WTC11 (cell line): Measurements from ENCODE around the gene PCID2. TPM values are rescaled to one million over a fixed set of nuclear protein-coding genes. Genes with fewer than 3 reads are reported as not detected.

Experiments
- ATAC-seq: fragments of 200-7000 bp; cut with Tn5 transposase; 2 replicates; pipeline ENCODE4 v1.10.0; 2021; ENCODE audit warnings: mild to moderate bottlenecking, moderate library complexity
- CTCF ChIA-PET: fragments of 300-600 bp; sonication (Branson Sonifier 250); formaldehyde crosslinking; loops from one replicate; lab custom pipeline; 2021; ENCODE audit warnings: antibody characterized with exemption; lab: Charles Lee
- POLR2A ChIA-PET: fragments of 350-600 bp; sonication (Branson Sonifier 250); formaldehyde crosslinking; loops from one replicate; lab custom pipeline; 2021; ENCODE audit warnings: antibody characterized with exemption; lab: Charles Lee
- DNase-seq: peaks from one replicate; pipeline ENCODE4 v3.0.0; 2021; ENCODE audit warnings: low spot score
- H3K27ac Mint-ChIP-seq: 2 replicates; pipeline ENCODE4 v1.8.0; 2021; ENCODE audit warnings: mixed read lengths
- H3K27me3 Mint-ChIP-seq: 2 replicates; pipeline ENCODE4 v1.8.0; 2021; ENCODE audit warnings: low read depth, mild to moderate bottlenecking, moderate library complexity, mixed read lengths
- H3K36me3 Mint-ChIP-seq: 2 replicates; pipeline ENCODE4 v1.8.0; 2021; ENCODE audit warnings: mixed read lengths
- H3K4me1 Mint-ChIP-seq: 2 replicates; pipeline ENCODE4 v1.8.0; 2022; ENCODE audit warnings: mixed read lengths
- H3K4me3 Mint-ChIP-seq: 2 replicates; pipeline ENCODE4 v1.8.0; 2021; ENCODE audit warnings: mild to moderate bottlenecking, moderate library complexity, mixed read lengths
- H3K9me3 Mint-ChIP-seq: 2 replicates; pipeline ENCODE4 v1.8.0; 2021; ENCODE audit warnings: mixed read lengths
- CDX4 ChIP-seq: fragments of 250-450 bp; sonication (Bioruptor Pico); IDR thresholded peaks from 2 replicates; pipeline ENCODE4 v1.9.0; 2021; ENCODE audit warnings: moderate library complexity, mild to moderate bottlenecking, inconsistent platforms, borderline replicate concordance
- FOXJ3 ChIP-seq: sonication (generic); formaldehyde crosslinking; IDR thresholded peaks from 2 replicates; pipeline ENCODE4 v1.9.0; 2021; ENCODE audit warnings: missing genetic modification reagents, mild to moderate bottlenecking, borderline replicate concordance
- FOXP1 ChIP-seq: sonication (generic); formaldehyde crosslinking; IDR thresholded peaks from 2 replicates; pipeline ENCODE4 v1.8.0; 2022; ENCODE audit warnings: missing genetic modification reagents, mild to moderate bottlenecking, moderate library complexity, borderline replicate concordance
- KAT7 ChIP-seq: sonication (generic); formaldehyde crosslinking; IDR thresholded peaks from 2 replicates; pipeline ENCODE4 v1.8.1; 2023; ENCODE audit warnings: missing genetic modification reagents, mild to moderate bottlenecking, borderline replicate concordance
- MLX ChIP-seq: sonication (generic); formaldehyde crosslinking; IDR thresholded peaks from 2 replicates; pipeline ENCODE4 v1.8.1; 2023; ENCODE audit warnings: mild to moderate bottlenecking, missing genetic modification reagents, moderate library complexity
- NFYB ChIP-seq: sonication (generic); formaldehyde crosslinking; conservative IDR thresholded peaks from 2 replicates; pipeline ENCODE4 v1.8.0; 2022; ENCODE audit warnings: low read depth, missing genetic modification reagents
- PRDM15 ChIP-seq: sonication (generic); formaldehyde crosslinking; IDR thresholded peaks from 2 replicates; pipeline ENCODE4 v1.8.0; 2022; ENCODE audit warnings: missing genetic modification reagents
- SMAD4 ChIP-seq: sonication (generic); formaldehyde crosslinking; IDR thresholded peaks from 2 replicates; pipeline ENCODE4 v1.8.0; 2022; ENCODE audit warnings: mild to moderate bottlenecking, missing genetic modification reagents
- TCF7 ChIP-seq: sonication (generic); formaldehyde crosslinking; IDR thresholded peaks from 2 replicates; pipeline ENCODE4 v1.8.0; 2022; ENCODE audit warnings: mild to moderate bottlenecking, low read depth, missing genetic modification reagents, moderate library complexity
- USF2 ChIP-seq: sonication (generic); formaldehyde crosslinking; IDR thresholded peaks from 2 replicates; pipeline ENCODE4 v1.8.1; 2023; ENCODE audit warnings: mild to moderate bottlenecking, missing genetic modification reagents, moderate library complexity
- ZNF138 ChIP-seq: sonication (generic); formaldehyde crosslinking; conservative IDR thresholded peaks from 2 replicates; pipeline ENCODE4 v1.8.1; 2022; ENCODE audit warnings: mild to moderate bottlenecking, moderate library complexity, missing genetic modification reagents
- ZNF232 ChIP-seq: sonication (generic); formaldehyde crosslinking; IDR thresholded peaks from 2 replicates; pipeline ENCODE4 v1.8.0; 2022; ENCODE audit warnings: mild to moderate bottlenecking, missing genetic modification reagents
- ZNF281 ChIP-seq: sonication (generic); formaldehyde crosslinking; IDR thresholded peaks from 2 replicates; pipeline ENCODE4 v1.8.0; 2023; ENCODE audit warnings: mild to moderate bottlenecking, missing genetic modification reagents
- ZNF423 ChIP-seq: fragments of 250-450 bp; sonication (Bioruptor Pico); IDR thresholded peaks from 2 replicates; pipeline ENCODE4 v2.1.2; 2022; ENCODE audit warnings: mild to moderate bottlenecking, moderate library complexity
- total RNA-seq: library from RNA; stranded (reverse); gene quantifications from 3 replicates; pipeline ENCODE4 v1.2.3, GENCODE V29; 2021
- TF ChIP-seq, protein P1 (sequence below): fragments of 250-450 bp; sonication (Bioruptor Pico); IDR thresholded peaks from 2 replicates; pipeline ENCODE4 v1.8.0; 2021; ENCODE audit warnings: mild to moderate bottlenecking
- TF ChIP-seq, protein P2 (sequence below): sonication (generic); formaldehyde crosslinking; IDR thresholded peaks from 2 replicates; pipeline ENCODE4 v1.8.1; 2022; ENCODE audit warnings: mild to moderate bottlenecking, moderate library complexity, missing genetic modification reagents

The PCID2 gene
- total RNA-seq, 1 experiment from 2014 or later: 69.4 TPM

DNA sequence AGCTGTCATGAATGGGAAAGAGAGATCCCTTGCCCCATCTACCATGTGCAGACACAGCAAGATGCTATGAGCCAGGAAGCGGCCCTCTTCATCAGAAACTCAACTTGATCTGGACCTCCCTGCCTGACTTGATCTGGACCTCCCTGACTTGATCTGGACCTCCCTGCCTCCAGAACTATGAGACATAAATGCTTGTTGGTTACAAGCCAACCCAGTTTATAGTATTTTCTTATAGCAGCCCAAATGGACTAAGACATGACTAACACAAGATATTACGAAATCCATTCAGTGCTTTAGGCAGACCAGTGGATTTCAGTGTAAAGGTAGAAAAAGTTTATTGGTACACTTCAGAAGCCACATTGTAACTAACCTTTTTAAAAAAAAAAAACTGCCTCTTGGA, 15.6 kb downstream of the PCID2 start (continued):
- TF ChIP-seq ZNF423 (CRISPR knock-in tag) (no peak), SMAD4 (no peak), FOXP1 (no peak), TCF7 (no peak), KAT7 (no peak), CDX4 (CRISPR knock-in tag) (no peak)

- Mint-ChIP-seq H3K9me3 (no peaks in the 10 kb centered on the region), H3K36me3 (peaks cover 75% of the 10 kb centered on the region), H3K4me1 (no peaks in the 10 kb centered on the region), H3K4me3 (no peak overlapping the region), H3K27ac (no peak overlapping the region), H3K27me3 (no peaks in the 10 kb centered on the region)
- ChIA-PET POLR2A (no interaction called here), CTCF (no interaction called here)
- no peak for DNase-seq
- no peak for TF ChIP-seq USF2
- TF ChIP-seq PRDM15 (CRISPR knock-in tag): no peak
- no peak for TF ChIP-seq FOXJ3 (CRISPR knock-in tag)
- no peak for TF ChIP-seq ZNF138 (CRISPR knock-in tag)
- TF ChIP-seq CDX4 (CRISPR knock-in tag): no peak
- ATAC-seq: no peak
These were observed 16.2 kb downstream of the PCID2 start for GRCh38 chr13:113192279-113192678.

DNA sequence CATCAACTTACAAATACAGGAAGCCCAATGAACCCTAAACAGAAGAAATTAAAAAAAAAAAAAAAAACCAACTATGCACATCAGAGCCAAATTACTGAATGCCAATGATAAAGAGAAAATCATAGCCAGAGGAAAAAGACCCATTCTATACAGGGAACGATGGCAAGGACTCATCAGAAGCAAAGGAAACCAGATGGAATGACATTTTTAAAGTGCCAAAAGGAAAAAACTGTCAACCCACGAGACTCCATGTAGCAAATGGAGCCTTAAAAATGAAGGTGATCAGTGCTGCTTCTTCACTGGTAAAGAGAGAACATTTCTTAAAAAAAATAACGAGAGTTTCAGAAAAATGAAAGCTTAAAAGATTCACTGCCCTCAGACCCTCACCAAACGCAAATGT, 18.3 kb downstream of the PCID2 start:
- Mint-ChIP-seq H3K4me3 (no peak overlapping the region), H3K27ac (no peak overlapping the region), H3K27me3 (no peaks in the 10 kb centered on the region), H3K9me3 (no peaks in the 10 kb centered on the region), H3K4me1 (no peaks in the 10 kb centered on the region), H3K36me3 (peaks cover 65% of the 10 kb centered on the region)
- POLR2A ChIA-PET: no interaction called here
- DNase-seq: no peak
- ATAC-seq: no peak
- TF ChIP-seq, protein P1, sequence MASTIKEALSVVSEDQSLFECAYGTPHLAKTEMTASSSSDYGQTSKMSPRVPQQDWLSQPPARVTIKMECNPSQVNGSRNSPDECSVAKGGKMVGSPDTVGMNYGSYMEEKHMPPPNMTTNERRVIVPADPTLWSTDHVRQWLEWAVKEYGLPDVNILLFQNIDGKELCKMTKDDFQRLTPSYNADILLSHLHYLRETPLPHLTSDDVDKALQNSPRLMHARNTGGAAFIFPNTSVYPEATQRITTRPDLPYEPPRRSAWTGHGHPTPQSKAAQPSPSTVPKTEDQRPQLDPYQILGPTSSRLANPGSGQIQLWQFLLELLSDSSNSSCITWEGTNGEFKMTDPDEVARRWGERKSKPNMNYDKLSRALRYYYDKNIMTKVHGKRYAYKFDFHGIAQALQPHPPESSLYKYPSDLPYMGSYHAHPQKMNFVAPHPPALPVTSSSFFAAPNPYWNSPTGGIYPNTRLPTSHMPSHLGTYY (CRISPR knock-in tag): no peak
- TF ChIP-seq, protein P2, sequence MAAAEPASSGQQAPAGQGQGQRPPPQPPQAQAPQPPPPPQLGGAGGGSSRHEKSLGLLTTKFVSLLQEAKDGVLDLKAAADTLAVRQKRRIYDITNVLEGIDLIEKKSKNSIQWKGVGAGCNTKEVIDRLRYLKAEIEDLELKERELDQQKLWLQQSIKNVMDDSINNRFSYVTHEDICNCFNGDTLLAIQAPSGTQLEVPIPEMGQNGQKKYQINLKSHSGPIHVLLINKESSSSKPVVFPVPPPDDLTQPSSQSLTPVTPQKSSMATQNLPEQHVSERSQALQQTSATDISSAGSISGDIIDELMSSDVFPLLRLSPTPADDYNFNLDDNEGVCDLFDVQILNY (CRISPR knock-in tag): no peak
- TF ChIP-seq ZNF281 (CRISPR knock-in tag) (no peak), NFYB (CRISPR knock-in tag) (no peak), MLX (CRISPR knock-in tag) (no peak), ZNF232 (CRISPR knock-in tag) (no peak)
- CTCF ChIA-PET: no interaction called here
